Measurements from ENCODE around the gene ACAA1. TPM values are rescaled to one million over a fixed set of nuclear protein-coding genes. Genes with fewer than 3 reads are reported as not detected.

ACAA1 gene
- total and polyA plus RNA-seq, 2 of the 13 experiments (the other 11 are each of a cell fraction or from before 2014, with no cell fraction given), result 60.8 to 188 TPM

DNA sequence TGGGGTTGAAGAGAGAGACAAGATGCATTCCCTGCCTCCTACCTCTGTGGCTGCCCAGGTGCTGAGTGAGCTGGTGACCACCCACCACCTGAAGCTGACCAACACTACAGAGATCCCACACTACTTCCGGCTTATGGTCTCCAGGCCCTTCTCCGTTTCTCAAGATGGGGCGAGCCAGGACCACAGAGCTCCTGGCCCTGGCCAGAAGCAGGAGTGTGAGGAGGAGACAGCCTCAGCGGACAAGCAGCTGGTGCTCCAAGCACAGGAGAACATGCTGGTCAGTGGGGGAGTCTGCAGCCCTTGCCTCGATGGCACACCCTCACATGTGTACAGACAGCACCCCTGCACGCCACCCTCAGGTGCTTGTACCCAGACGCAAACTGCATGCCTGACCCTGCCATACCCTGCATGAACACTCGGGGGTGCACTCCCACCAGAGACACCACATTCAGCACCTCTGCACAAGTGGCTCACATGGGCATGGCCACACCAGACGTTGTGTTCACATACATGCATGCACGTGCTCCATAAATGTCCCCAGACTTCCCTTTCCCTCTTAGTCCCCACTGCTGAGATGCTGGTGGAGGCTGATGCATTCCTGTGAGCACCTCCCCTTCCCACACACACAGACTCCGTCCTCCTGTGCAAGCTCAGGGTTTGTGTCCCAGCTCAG is 19.0 kb downstream of the ACAA1 start (continued):
- TF ChIP-seq, protein P1, sequence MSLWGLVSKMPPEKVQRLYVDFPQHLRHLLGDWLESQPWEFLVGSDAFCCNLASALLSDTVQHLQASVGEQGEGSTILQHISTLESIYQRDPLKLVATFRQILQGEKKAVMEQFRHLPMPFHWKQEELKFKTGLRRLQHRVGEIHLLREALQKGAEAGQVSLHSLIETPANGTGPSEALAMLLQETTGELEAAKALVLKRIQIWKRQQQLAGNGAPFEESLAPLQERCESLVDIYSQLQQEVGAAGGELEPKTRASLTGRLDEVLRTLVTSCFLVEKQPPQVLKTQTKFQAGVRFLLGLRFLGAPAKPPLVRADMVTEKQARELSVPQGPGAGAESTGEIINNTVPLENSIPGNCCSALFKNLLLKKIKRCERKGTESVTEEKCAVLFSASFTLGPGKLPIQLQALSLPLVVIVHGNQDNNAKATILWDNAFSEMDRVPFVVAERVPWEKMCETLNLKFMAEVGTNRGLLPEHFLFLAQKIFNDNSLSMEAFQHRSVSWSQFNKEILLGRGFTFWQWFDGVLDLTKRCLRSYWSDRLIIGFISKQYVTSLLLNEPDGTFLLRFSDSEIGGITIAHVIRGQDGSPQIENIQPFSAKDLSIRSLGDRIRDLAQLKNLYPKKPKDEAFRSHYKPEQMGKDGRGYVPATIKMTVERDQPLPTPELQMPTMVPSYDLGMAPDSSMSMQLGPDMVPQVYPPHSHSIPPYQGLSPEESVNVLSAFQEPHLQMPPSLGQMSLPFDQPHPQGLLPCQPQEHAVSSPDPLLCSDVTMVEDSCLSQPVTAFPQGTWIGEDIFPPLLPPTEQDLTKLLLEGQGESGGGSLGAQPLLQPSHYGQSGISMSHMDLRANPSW (CRISPR knock-in tag; IDR thresholded peaks at IDR 0.05; ENCODE audit: borderline replicate concordance), result no peak
- TF ChIP-seq ZNF468 (CRISPR knock-in tag; IDR thresholded peaks at IDR 0.05) (no peak), NAIF1 (CRISPR knock-in tag; IDR thresholded peaks at IDR 0.05; ENCODE audit: borderline replicate concordance) (no peak), HNRNPH1 (optimal IDR thresholded peaks at IDR 0.05; ENCODE audit: low read depth, low read length) (no peak), MEF2D (CRISPR knock-in tag; IDR thresholded peaks at IDR 0.05) (no peak), ZSCAN21 (CRISPR knock-in tag; IDR thresholded peaks at IDR 0.05; ENCODE audit: borderline replicate concordance) (peak; percentile 53; the same call in 1 of the 2 replicates), RBM39 (IDR thresholded peaks at IDR 0.05; ENCODE audit: low read depth, low read length, poor library complexity, severe bottlenecking) (no peak), CC2D1A (CRISPR knock-in tag; IDR thresholded peaks at IDR 0.05) (no peak)

DNA sequence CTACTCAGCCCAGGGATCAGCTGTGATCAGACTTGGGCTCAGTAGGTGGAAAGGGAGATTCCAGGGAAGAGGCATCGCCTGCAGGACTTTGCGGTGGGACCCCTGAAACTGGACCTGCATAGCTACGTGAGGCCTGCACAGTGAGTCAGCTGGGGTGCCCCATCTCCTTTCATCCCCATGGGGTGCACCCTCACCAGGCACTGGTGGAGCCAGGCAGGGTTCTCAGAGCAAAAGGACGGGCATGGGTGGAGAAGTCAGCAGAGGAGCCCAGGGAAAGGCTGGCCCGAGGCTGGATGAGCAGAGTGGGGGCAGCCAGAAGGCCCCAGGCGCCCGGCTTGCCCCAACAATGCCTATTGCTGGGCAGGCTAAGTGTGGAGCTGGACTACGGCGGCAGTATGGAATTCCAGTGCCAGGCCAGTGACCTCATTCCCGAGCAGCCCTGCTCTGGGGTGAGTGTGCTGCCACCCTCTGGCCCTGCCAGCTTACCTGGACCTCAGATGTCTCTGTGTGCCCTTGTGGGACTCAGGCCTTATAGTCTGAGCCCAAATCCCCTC is 19.7 kb downstream of the ACAA1 start:
- no CpG with 5 or more reads among the region's 10 CpGs for WGBS (ENCODE audit: low lambda C conversion rate)
- Histone ChIP-seq H3K9me3 (ENCODE audit: low read length) (no peaks in the 10 kb centered on the region), H3K27ac (ENCODE audit: extremely low read length, insufficient read depth, low read length) (no peak overlapping the region), H3K27me3 (ENCODE audit: control insufficient read depth in 1 of 2, insufficient read depth in 2 of 2, low read length in 2 of 2) (peaks cover 2 to 13% of the 10 kb centered on the region in 2 experiments; a peak in 2 of 5 replicates), H2AFZ (ENCODE audit: low read length) (no peak overlapping the region), H3K4me3 (replicated peaks in 1 of 3; ENCODE audit: insufficient read depth in 1 of 3, low read depth in 2 of 3, low read length in 3 of 3) (no peak overlapping the region), H3K36me3 (replicated peaks in 1 of 2; ENCODE audit: control insufficient read depth in 1 of 2, insufficient read depth in 2 of 2, low read length in 2 of 2) (peaks cover 9 to 24% of the 10 kb centered on the region in 2 experiments; a peak in 4 of 5 replicates), H4K20me1 (ENCODE audit: insufficient read depth, low read length) (peaks cover 8% of the 10 kb centered on the region; the same call in 1 of the 2 replicates), H3K4me2 (ENCODE audit: low read depth, low read length) (no peak overlapping the region), H3K4me1 (ENCODE audit: insufficient read depth, low read length) (peaks cover 12% of the 10 kb centered on the region; the same call in 1 of the 2 replicates), H3K79me2 (ENCODE audit: insufficient read depth, low read length) (no peaks in the 10 kb centered on the region), H3K9ac (ENCODE audit: insufficient read depth, low read depth, low read length) (no peak overlapping the region)
- FAIRE-seq, result no peak
- in situ Hi-C loops (cut with HindIII; ENCODE audit: extremely low pct_ligation_motif_present, low pct_unique_long_range_greater_than_20kb), result loop anchor here (10.0 kb wide), 1 partner anchor 158 kb away; no protein-coding TSS in a partner anchor
- intact Hi-C loops (cut with micrococcal nuclease; ENCODE audit: unreplicated experiment), result loop anchor here (2.0 kb wide), 1 partner anchor 16 kb away; no protein-coding TSS in a partner anchor
- peak; percentile 17 for ATAC-seq
- POLR2A ChIA-PET, result interaction anchor here (1.0 to 8.0 kb wide), 5 partner anchors 14 to 181 kb away, joined by 3 to 87 read pairs (median 25); partner anchors contain the start of genes ACAA1, MYD88 and OXSR1
- CTCF ChIA-PET (ENCODE audit: low intra/inter-chr PET ratio, low total read pairs), result interaction anchor here (0.7 kb wide), 1 partner anchor 181 kb away, joined by 3 read pairs; no protein-coding TSS in a partner anchor
- BruUV-seq (replicated peaks), result no TSS peak
- DNase-seq (ENCODE audit: low spot score), result no peak
- TF ChIP-seq, protein P2, sequence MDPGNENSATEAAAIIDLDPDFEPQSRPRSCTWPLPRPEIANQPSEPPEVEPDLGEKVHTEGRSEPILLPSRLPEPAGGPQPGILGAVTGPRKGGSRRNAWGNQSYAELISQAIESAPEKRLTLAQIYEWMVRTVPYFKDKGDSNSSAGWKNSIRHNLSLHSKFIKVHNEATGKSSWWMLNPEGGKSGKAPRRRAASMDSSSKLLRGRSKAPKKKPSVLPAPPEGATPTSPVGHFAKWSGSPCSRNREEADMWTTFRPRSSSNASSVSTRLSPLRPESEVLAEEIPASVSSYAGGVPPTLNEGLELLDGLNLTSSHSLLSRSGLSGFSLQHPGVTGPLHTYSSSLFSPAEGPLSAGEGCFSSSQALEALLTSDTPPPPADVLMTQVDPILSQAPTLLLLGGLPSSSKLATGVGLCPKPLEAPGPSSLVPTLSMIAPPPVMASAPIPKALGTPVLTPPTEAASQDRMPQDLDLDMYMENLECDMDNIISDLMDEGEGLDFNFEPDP (CRISPR knock-in tag; conservative IDR thresholded peaks at IDR 0.05), result 0 out of 2 replicates have a peak, but pooled peaks have one; percentile 33
- TF ChIP-seq, protein P3, sequence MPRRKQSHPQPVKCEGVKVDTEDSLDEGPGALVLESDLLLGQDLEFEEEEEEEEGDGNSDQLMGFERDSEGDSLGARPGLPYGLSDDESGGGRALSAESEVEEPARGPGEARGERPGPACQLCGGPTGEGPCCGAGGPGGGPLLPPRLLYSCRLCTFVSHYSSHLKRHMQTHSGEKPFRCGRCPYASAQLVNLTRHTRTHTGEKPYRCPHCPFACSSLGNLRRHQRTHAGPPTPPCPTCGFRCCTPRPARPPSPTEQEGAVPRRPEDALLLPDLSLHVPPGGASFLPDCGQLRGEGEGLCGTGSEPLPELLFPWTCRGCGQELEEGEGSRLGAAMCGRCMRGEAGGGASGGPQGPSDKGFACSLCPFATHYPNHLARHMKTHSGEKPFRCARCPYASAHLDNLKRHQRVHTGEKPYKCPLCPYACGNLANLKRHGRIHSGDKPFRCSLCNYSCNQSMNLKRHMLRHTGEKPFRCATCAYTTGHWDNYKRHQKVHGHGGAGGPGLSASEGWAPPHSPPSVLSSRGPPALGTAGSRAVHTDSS (CRISPR knock-in tag; conservative IDR thresholded peaks at IDR 0.05), result no peak
- TF ChIP-seq ZNF772 (CRISPR knock-in tag; IDR thresholded peaks at IDR 0.05), result no peak
- TF ChIP-seq MTF1 (CRISPR knock-in tag; IDR thresholded peaks at IDR 0.05), result no peak
